SK-N-SH (cell line): ENCODE results near the gene MRPS27. TPM values are rescaled to one million over a fixed set of nuclear protein-coding genes. Genes with fewer than 3 reads are reported as not detected.

ENCODE experiments used
- FOXJ3 ChIP-seq: sonication (generic); formaldehyde crosslinking; IDR thresholded peaks from 2 replicates; pipeline ENCODE4 v1.5.1; 2020; ENCODE audit warnings: mild to moderate bottlenecking, missing genetic modification reagents
- FOXM1 ChIP-seq: IDR thresholded peaks from 2 replicates; pipeline ENCODE4 v1.4.0; 2012; ENCODE audit warnings: low read depth, mild to moderate bottlenecking
- GABPA ChIP-seq: IDR thresholded peaks from 2 replicates; pipeline ENCODE4 v1.4.0; 2012; ENCODE audit warnings: low read depth, mild to moderate bottlenecking
- MEF2A ChIP-seq: IDR thresholded peaks from 2 replicates; pipeline ENCODE4 v1.4.0; 2012; ENCODE audit warnings: low read depth, borderline replicate concordance
- MXI1 ChIP-seq: IDR thresholded peaks from 2 replicates; pipeline ENCODE4 v1.6.1; 2012; ENCODE audit warnings: mild to moderate bottlenecking, low read depth, low read length, improper control_type of control experiment
- POLR2AphosphoS5 ChIP-seq: IDR thresholded peaks from 2 replicates; pipeline ENCODE4 v1.6.1; 2012; ENCODE audit warnings: low read depth, low read length
- RAD21 ChIP-seq: IDR thresholded peaks from 2 replicates; pipeline ENCODE4 v1.6.1; 2012; ENCODE audit warnings: mild to moderate bottlenecking, low read length
- RXRA ChIP-seq: IDR thresholded peaks from 2 replicates; pipeline ENCODE4 v1.4.0; 2012; ENCODE audit warnings: low read depth, mild to moderate bottlenecking, borderline replicate concordance
- SMC3 ChIP-seq: IDR thresholded peaks from 2 replicates; pipeline ENCODE4 v1.6.1; 2012; ENCODE audit warnings: low read depth, low read length, improper control_type of control experiment
- TAF1 ChIP-seq: IDR thresholded peaks from 2 replicates; pipeline ENCODE4 v1.6.1; 2012; ENCODE audit warnings: low read depth, mild to moderate bottlenecking, low read length, moderate library complexity, borderline replicate concordance
- TEAD4 ChIP-seq: IDR thresholded peaks from 2 replicates; pipeline ENCODE4 v1.4.0; 2012; ENCODE audit warnings: mild to moderate bottlenecking, borderline replicate concordance; ENCODE audit not compliant: insufficient read depth
- polyA plus RNA-seq, 3 experiments: library from polyadenylated mRNA; depleted of rRNA; stranded (reverse); fragments of >200 nt; gene quantifications; 2 replicates each; pipeline ENCODE4 v1.2.3, GENCODE V29; 2012
- TF ChIP-seq, protein P1 (sequence below): fragments of 150-350 bp; IDR thresholded peaks from 2 replicates; pipeline ENCODE4 v1.6.1; 2016; ENCODE audit warnings: mild to moderate bottlenecking, low read depth, low read length
- TF ChIP-seq, protein P2 (sequence below): IDR thresholded peaks from 2 replicates; pipeline ENCODE4 v1.6.1; 2012; ENCODE audit warnings: mild to moderate bottlenecking, low read depth, low read length, moderate library complexity
- TF ChIP-seq, protein P3 (sequence below): IDR thresholded peaks from 2 replicates; pipeline ENCODE4 v1.4.0; 2012; ENCODE audit warnings: low read depth, borderline replicate concordance
- TF ChIP-seq, protein P4 (sequence below): IDR thresholded peaks from 2 replicates; pipeline ENCODE4; 2012

The MRPS27 gene
- polyA plus RNA-seq, 1 of the 3 experiments (the other 2 are of a cell fraction) = 37.5 TPM

DNA sequence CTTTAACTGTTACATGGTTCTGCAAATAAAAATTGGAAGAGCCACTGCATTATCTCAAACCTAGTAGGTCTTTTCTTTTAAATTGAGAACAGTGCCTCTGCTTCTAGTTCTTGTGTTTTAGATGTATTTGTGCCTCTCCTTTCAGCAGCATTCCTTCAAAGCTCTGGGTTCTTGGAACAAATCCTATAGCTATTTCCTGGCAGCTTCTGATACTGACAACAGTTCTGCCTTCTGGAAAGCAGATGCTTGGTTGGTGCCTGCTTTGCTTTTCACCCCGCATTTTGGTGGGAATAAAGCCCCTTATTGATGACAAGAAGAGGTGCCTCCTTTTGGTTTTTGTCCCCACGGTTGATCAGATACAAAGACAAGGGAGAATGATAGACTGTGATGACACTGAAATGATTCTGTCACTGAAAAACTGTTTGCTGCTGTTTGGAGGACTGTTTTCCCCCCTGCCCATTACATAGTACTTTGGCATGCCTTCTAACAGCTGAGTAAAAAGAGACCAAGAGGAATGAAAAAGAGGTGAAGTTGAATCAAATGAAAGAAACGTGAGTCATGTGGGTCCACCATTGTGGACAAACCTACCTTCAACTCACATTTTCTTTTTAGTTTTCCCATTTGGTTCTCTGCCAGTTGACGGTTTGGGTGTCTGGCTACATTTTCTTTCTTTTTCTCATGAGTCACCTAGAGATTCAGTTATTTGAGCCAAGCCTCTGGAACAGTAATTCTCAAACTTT is 5.7 kb upstream of the MRPS27 start (continued):
- TF ChIP-seq FOXJ3 (CRISPR knock-in tag) (no peak), POLR2AphosphoS5 (no peak), FOXM1 (peak; percentile 60; the same call in 1 of the 2 replicates), RXRA (no peak), SMC3 (no peak), RAD21 (no peak), GABPA (no peak), MXI1 (no peak), MEF2A (no peak), TEAD4 (0 out of 2 replicates have a peak, but pooled peaks have one; percentile 55), TAF1 (no peak)
- TF ChIP-seq, protein P1, sequence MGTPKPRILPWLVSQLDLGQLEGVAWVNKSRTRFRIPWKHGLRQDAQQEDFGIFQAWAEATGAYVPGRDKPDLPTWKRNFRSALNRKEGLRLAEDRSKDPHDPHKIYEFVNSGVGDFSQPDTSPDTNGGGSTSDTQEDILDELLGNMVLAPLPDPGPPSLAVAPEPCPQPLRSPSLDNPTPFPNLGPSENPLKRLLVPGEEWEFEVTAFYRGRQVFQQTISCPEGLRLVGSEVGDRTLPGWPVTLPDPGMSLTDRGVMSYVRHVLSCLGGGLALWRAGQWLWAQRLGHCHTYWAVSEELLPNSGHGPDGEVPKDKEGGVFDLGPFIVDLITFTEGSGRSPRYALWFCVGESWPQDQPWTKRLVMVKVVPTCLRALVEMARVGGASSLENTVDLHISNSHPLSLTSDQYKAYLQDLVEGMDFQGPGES = no peak
- TF ChIP-seq, protein P2, sequence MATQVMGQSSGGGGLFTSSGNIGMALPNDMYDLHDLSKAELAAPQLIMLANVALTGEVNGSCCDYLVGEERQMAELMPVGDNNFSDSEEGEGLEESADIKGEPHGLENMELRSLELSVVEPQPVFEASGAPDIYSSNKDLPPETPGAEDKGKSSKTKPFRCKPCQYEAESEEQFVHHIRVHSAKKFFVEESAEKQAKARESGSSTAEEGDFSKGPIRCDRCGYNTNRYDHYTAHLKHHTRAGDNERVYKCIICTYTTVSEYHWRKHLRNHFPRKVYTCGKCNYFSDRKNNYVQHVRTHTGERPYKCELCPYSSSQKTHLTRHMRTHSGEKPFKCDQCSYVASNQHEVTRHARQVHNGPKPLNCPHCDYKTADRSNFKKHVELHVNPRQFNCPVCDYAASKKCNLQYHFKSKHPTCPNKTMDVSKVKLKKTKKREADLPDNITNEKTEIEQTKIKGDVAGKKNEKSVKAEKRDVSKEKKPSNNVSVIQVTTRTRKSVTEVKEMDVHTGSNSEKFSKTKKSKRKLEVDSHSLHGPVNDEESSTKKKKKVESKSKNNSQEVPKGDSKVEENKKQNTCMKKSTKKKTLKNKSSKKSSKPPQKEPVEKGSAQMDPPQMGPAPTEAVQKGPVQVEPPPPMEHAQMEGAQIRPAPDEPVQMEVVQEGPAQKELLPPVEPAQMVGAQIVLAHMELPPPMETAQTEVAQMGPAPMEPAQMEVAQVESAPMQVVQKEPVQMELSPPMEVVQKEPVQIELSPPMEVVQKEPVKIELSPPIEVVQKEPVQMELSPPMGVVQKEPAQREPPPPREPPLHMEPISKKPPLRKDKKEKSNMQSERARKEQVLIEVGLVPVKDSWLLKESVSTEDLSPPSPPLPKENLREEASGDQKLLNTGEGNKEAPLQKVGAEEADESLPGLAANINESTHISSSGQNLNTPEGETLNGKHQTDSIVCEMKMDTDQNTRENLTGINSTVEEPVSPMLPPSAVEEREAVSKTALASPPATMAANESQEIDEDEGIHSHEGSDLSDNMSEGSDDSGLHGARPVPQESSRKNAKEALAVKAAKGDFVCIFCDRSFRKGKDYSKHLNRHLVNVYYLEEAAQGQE = no peak
- TF ChIP-seq, protein P3, sequence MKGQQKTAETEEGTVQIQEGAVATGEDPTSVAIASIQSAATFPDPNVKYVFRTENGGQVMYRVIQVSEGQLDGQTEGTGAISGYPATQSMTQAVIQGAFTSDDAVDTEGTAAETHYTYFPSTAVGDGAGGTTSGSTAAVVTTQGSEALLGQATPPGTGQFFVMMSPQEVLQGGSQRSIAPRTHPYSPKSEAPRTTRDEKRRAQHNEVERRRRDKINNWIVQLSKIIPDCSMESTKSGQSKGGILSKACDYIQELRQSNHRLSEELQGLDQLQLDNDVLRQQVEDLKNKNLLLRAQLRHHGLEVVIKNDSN = no peak
- TF ChIP-seq, protein P4, sequence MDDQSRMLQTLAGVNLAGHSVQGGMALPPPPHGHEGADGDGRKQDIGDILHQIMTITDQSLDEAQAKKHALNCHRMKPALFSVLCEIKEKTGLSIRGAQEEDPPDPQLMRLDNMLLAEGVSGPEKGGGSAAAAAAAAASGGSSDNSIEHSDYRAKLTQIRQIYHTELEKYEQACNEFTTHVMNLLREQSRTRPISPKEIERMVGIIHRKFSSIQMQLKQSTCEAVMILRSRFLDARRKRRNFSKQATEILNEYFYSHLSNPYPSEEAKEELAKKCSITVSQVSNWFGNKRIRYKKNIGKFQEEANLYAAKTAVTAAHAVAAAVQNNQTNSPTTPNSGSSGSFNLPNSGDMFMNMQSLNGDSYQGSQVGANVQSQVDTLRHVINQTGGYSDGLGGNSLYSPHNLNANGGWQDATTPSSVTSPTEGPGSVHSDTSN = peak; percentile 18; the same call in 1 of the 2 replicates
